H9 (cell line): ENCODE data around the gene CDKN2C. TPM values are rescaled to one million over a fixed set of nuclear protein-coding genes. Genes with fewer than 3 reads are reported as not detected.
A peak's percentile ranks its signal among the peaks of the same experiment; 100 is the strongest.

Experiments used
- DNase-seq: peaks from one replicate; pipeline ENCODE4 v3.0.0-alpha.2; 2017
- H2AFZ ChIP-seq: one replicate; pipeline ENCODE4 v1.6.1; 2013; ENCODE audit warnings: mild to moderate bottlenecking, low read length, control low read depth, moderate library complexity
- H2AK5ac ChIP-seq: 2 replicates; pipeline ENCODE4 v1.6.1; 2013; ENCODE audit warnings: low read length, control low read depth, mixed read lengths; ENCODE audit not compliant: insufficient read length
- H2BK120ac ChIP-seq: one replicate; pipeline ENCODE4 v1.6.1; 2013; ENCODE audit warnings: low read depth, mild to moderate bottlenecking, low read length, control low read depth, inconsistent platforms; ENCODE audit not compliant: poor library complexity, severe bottlenecking
- H2BK12ac ChIP-seq: 2 replicates; pipeline ENCODE4 v1.6.1; 2013; ENCODE audit warnings: low read length, control low read depth, mixed read lengths, low read depth; ENCODE audit not compliant: insufficient read length
- H2BK15ac ChIP-seq: 2 replicates; pipeline ENCODE4 v1.6.1; 2013; ENCODE audit warnings: low read depth, low read length, control low read depth
- H2BK20ac ChIP-seq: one replicate; pipeline ENCODE4 v1.6.1; 2013; ENCODE audit warnings: low read depth, mild to moderate bottlenecking, low read length, control low read depth, inconsistent platforms; ENCODE audit not compliant: poor library complexity, severe bottlenecking
- H2BK5ac ChIP-seq: 2 replicates; pipeline ENCODE4 v1.6.1; 2013; ENCODE audit warnings: low read length, control low read depth, mixed read lengths; ENCODE audit not compliant: insufficient read length
- H3K14ac ChIP-seq: 2 replicates; pipeline ENCODE4 v1.6.1; 2013; ENCODE audit warnings: low read length, control low read depth; ENCODE audit not compliant: insufficient read depth
- H3K18ac ChIP-seq: 2 replicates; pipeline ENCODE4 v1.6.1; 2013; ENCODE audit warnings: low read depth, mild to moderate bottlenecking, mixed read lengths, low read length, control low read depth; ENCODE audit not compliant: insufficient read length
- H3K23ac ChIP-seq: 2 replicates; pipeline ENCODE4 v1.6.1; 2013; ENCODE audit warnings: low read length, control low read depth, mixed read lengths, low read depth; ENCODE audit not compliant: insufficient read length
- H3K23me2 ChIP-seq: 2 replicates; pipeline ENCODE4 v1.6.1; 2013; ENCODE audit warnings: low read depth, mild to moderate bottlenecking, mixed read lengths, low read length, control low read depth; ENCODE audit not compliant: insufficient read length, poor library complexity, severe bottlenecking
- H3K27ac ChIP-seq: 2 replicates; pipeline ENCODE4 v1.5.1; 2013; ENCODE audit warnings: low read length, control low read depth, mixed read lengths, low read depth; ENCODE audit not compliant: insufficient read length
- H3K27me3 ChIP-seq: 2 replicates; pipeline ENCODE4 v1.6.1; 2013; ENCODE audit warnings: low read length, control low read depth, inconsistent platforms; ENCODE audit not compliant: insufficient read depth
- H3K4ac ChIP-seq: 2 replicates; pipeline ENCODE4 v1.6.1; 2013; ENCODE audit warnings: low read depth, mild to moderate bottlenecking, control low read depth, inconsistent platforms, low read length, moderate library complexity
- H3K4me1 ChIP-seq: 2 replicates; pipeline ENCODE4 v1.6.1; 2013; ENCODE audit warnings: low read length, control low read depth, inconsistent platforms; ENCODE audit not compliant: insufficient read depth
- H3K4me2 ChIP-seq: 2 replicates; pipeline ENCODE4 v1.6.1; 2013; ENCODE audit warnings: low read length, control low read depth, mixed read lengths; ENCODE audit not compliant: insufficient read length, insufficient read depth
- H3K56ac ChIP-seq: 2 replicates; pipeline ENCODE4 v1.6.1; 2013; ENCODE audit warnings: low read depth, mild to moderate bottlenecking, mixed read lengths, low read length, control low read depth; ENCODE audit not compliant: insufficient read length
- H3K79me1 ChIP-seq: 2 replicates; pipeline ENCODE4 v1.6.1; 2013; ENCODE audit warnings: low read depth, mild to moderate bottlenecking, moderate library complexity, low read length, control low read depth, inconsistent platforms; ENCODE audit not compliant: insufficient read depth, poor library complexity, severe bottlenecking
- H3K79me2 ChIP-seq: 2 replicates; pipeline ENCODE4 v1.6.1; 2013; ENCODE audit warnings: low read length, control low read depth, inconsistent platforms; ENCODE audit not compliant: insufficient read depth
- H3K9ac ChIP-seq: 2 replicates; pipeline ENCODE4 v1.6.1; 2013; ENCODE audit warnings: low read length, control low read depth, mixed read lengths; ENCODE audit not compliant: insufficient read length; ENCODE audit errors: extremely low read depth
- H3K9me3 ChIP-seq: one replicate; pipeline ENCODE4 v1.6.1; 2013; ENCODE audit warnings: low read depth, low read length, inconsistent platforms; ENCODE audit not compliant: control insufficient read depth
- H3T11ph ChIP-seq: one replicate; pipeline ENCODE4 v1.6.1; 2013; ENCODE audit warnings: mild to moderate bottlenecking, low read length, control low read depth, inconsistent platforms
- H4K20me1 ChIP-seq: one replicate; pipeline ENCODE4 v1.6.1; 2013; ENCODE audit not compliant: control insufficient read depth, insufficient read length, insufficient read depth
- H4K5ac ChIP-seq: 2 replicates; pipeline ENCODE4 v1.6.1; 2013; ENCODE audit warnings: low read depth, mild to moderate bottlenecking, mixed read lengths, low read length, control low read depth; ENCODE audit not compliant: insufficient read length
- H4K8ac ChIP-seq: replicated peaks from 2 replicates; pipeline ENCODE4 v1.6.1; 2013; ENCODE audit warnings: low read length, control low read depth, mixed read lengths, low read depth; ENCODE audit not compliant: insufficient read length
- H4K91ac ChIP-seq: 2 replicates; pipeline ENCODE4 v1.6.1; 2013; ENCODE audit warnings: low read depth, mild to moderate bottlenecking, moderate library complexity, mixed read lengths, low read length, control low read depth; ENCODE audit not compliant: insufficient read length
- H3K27ac Mint-ChIP-seq, 3 experiments: 2 replicates in 2 of 3; 3 replicates in 1 of 3; pipeline ENCODE4 v1.8.0; 2020 to 2021; ENCODE audit warnings: mixed read lengths in 3 of 3, mild to moderate bottlenecking in 1 of 3, moderate library complexity in 1 of 3
- H3K27me3 Mint-ChIP-seq: 2 replicates; pipeline ENCODE4 v1.8.0; 2021; ENCODE audit warnings: low read depth, mild to moderate bottlenecking, moderate library complexity, mixed read lengths
- H3K36me3 Mint-ChIP-seq, 3 experiments: 2 replicates in 2 of 3; 3 replicates in 1 of 3; pipeline ENCODE4 v1.8.0; 2020 to 2021; ENCODE audit warnings: low read depth in 3 of 3, mixed read lengths in 3 of 3; ENCODE audit not compliant: insufficient read depth in 1 of 3
- H3K4me1 Mint-ChIP-seq, 2 experiments: 2 replicates each; pipeline ENCODE4 v1.8.0; 2020; ENCODE audit warnings: mixed read lengths in 2 of 2
- H3K4me3 Mint-ChIP-seq, 2 experiments: 2 replicates in 1 of 2; 3 replicates in 1 of 2; pipeline ENCODE4 v1.8.0; 2020 to 2021; ENCODE audit warnings: mild to moderate bottlenecking in 2 of 2, mixed read lengths in 2 of 2, moderate library complexity in 1 of 2
- H3K9me3 Mint-ChIP-seq, 2 experiments: 2 replicates in 1 of 2; 3 replicates in 1 of 2; pipeline ENCODE4 v1.8.0; 2020; ENCODE audit warnings: mild to moderate bottlenecking in 2 of 2, mixed read lengths in 2 of 2, moderate library complexity in 1 of 2
- CTCF ChIP-seq: fragments of 200-600 bp; sonication (generic); conservative IDR thresholded peaks from 3 replicates; pipeline ENCODE4 v1.8.0; 2021; ENCODE audit warnings: antibody characterized with exemption, mild to moderate bottlenecking
- WGBS: extraction: QIAGEN DNeasy Blood & Tissue Kit; methylation state at CpG from one replicate; pipeline ENCODE4 v1.1.7; 2013; ENCODE audit warnings: missing lambda C conversion rate, low lambda C conversion rate, mixed read lengths; ENCODE audit not compliant: insufficient read length; ENCODE audit errors: extremely low coverage; 5-methylcytosine and 5-hydroxymethylcytosine counted together
- total RNA-seq: library from RNA; stranded (reverse); gene quantifications from 2 replicates; pipeline ENCODE4 v1.2.1, GENCODE V29; 2021

Gene CDKN2C
- total RNA-seq, 1 experiment from 2014 or later, result not detected

GRCh38 chr1:50978144-50978851 lies 8.3 kb downstream of the CDKN2C start:
- no peak overlapping the region for H3K4ac ChIP-seq
- no peak overlapping the region for H4K91ac ChIP-seq
- peaks cover 44% of the 10 kb centered on the region for H3K27me3 ChIP-seq
- H4K8ac ChIP-seq, result no peak overlapping the region
- peak overlapping the region; percentile 89 for H3K4me2 ChIP-seq
- no peak overlapping the region for H3K23ac ChIP-seq
- H3T11ph ChIP-seq, result no peak overlapping the region
- peaks cover 21 to 29% of the 10 kb centered on the region in 2 experiments for H3K4me1 Mint-ChIP-seq
- H3K27me3 Mint-ChIP-seq, result peaks cover 97% of the 10 kb centered on the region
- H3K23me2 ChIP-seq, result peaks cover 6% of the 10 kb centered on the region
- no peaks in the 10 kb centered on the region for H3K79me2 ChIP-seq
- no peak for TF ChIP-seq CTCF
- WGBS, result no CpG with 5 or more reads among the region's 42 CpGs
- H3K79me1 ChIP-seq, result no peaks in the 10 kb centered on the region
- no peak overlapping the region for H2AK5ac ChIP-seq
- H3K4me1 ChIP-seq, result 0 out of 2 replicates have a peak, but pooled peaks cover 2% of the 10 kb centered on the region
- no peak overlapping the region for H2BK120ac ChIP-seq
- peak; percentile 90 for DNase-seq
- no peaks in the 10 kb centered on the region for H4K20me1 ChIP-seq
- H3K9me3 Mint-ChIP-seq, result peaks cover 3% of the 10 kb centered on the region in 2 experiments; a peak in 1 of 5 replicates
- H3K56ac ChIP-seq, result no peak overlapping the region
- no peak overlapping the region for H2BK5ac ChIP-seq
- no peak overlapping the region for H2BK20ac ChIP-seq
- no peak overlapping the region for H2BK15ac ChIP-seq
- H2AFZ ChIP-seq, result no peak overlapping the region
- no peak overlapping the region for H3K18ac ChIP-seq
- H4K5ac ChIP-seq, result no peak overlapping the region
- no peak overlapping the region for H3K14ac ChIP-seq
- H3K27ac Mint-ChIP-seq, result peak overlapping the region in 1 of 3 experiments; percentile 35; a peak in 1 of 7 replicates
- H3K9me3 ChIP-seq, result no peaks in the 10 kb centered on the region
- no peak overlapping the region for H3K27ac ChIP-seq
- no peak overlapping the region for H3K9ac ChIP-seq
- no peak overlapping the region for H2BK12ac ChIP-seq
- peak overlapping the region; percentile 55 to 81 for H3K4me3 Mint-ChIP-seq
- H3K36me3 Mint-ChIP-seq, result no peaks in the 10 kb centered on the region; a peak in 1 of 7 replicates
